Nephron (organoid): ENCODE data around the gene CERS3.

Source experiments
- H3K27ac Mint-ChIP-seq, 3 experiments: 2 replicates each; pipeline ENCODE4 v1.8.0; 2020; ENCODE audit warnings: mixed read lengths in 3 of 3, mild to moderate bottlenecking in 2 of 3, moderate library complexity in 1 of 3
- H3K27me3 Mint-ChIP-seq: 2 replicates; pipeline ENCODE4 v1.8.0; 2021; ENCODE audit warnings: low read depth, mild to moderate bottlenecking, moderate library complexity, mixed read lengths
- H3K36me3 Mint-ChIP-seq: 2 replicates; pipeline ENCODE4 v1.8.0; 2020; ENCODE audit warnings: low read depth, mixed read lengths
- H3K4me1 Mint-ChIP-seq: 2 replicates; pipeline ENCODE4 v1.8.0; 2020; ENCODE audit warnings: mixed read lengths
- H3K4me3 Mint-ChIP-seq, 3 experiments: 2 replicates each; pipeline ENCODE4 v1.8.0; 2020; ENCODE audit warnings: mild to moderate bottlenecking in 3 of 3, mixed read lengths in 3 of 3, moderate library complexity in 2 of 3
- H3K9me3 Mint-ChIP-seq: 2 replicates; pipeline ENCODE4 v1.8.0; 2020; ENCODE audit warnings: mixed read lengths
- TF ChIP-seq, protein P1 (sequence below), 3 experiments: fragments of 200-600 bp; sonication (generic); IDR thresholded peaks; one replicate each; pipeline ENCODE4 v1.5.0; 2021; ENCODE audit warnings: antibody characterized with exemption in 3 of 3; ENCODE audit not compliant: unreplicated experiment in 3 of 3

The CERS3 gene

DNA sequence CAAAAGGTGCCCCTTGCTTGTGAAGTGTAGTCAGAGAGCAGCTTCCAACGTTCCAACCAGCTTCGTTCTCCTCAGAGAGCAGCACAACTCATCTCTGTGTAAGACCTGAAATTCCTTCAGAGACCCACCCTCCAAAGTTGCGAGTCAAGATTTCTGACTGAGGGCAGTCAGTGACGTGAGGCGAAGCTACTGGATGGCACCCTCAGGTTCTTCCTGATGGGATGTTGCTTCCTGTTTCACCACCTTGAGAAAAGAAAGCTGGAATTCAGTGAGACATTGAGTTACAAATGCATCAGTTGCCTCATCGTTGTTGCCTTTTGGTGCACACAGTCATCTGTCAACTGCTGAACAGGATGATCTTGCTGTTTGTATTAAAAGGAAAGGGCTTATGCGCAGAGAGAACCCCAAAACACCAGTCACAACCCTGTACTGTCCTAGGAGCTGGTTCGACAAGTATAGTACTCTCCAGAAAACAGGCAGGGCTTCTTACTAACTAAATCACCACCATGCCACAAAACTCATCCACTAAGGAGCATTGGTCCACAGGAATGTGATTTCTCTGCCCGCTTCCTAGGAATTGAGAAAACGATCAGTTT, at the start of gene CERS3:
CERS3 (minus strand) TSS at position 118 of the 596 bp plus-strand sequence. CDS start 27,101 bp downstream, outside the sequence.
- peaks cover 30% of the 10 kb centered on the region for H3K27me3 Mint-ChIP-seq
- no peaks in the 10 kb centered on the region for H3K36me3 Mint-ChIP-seq
- H3K9me3 Mint-ChIP-seq = no peaks in the 10 kb centered on the region
- no peak within 1 kb of the TSS for H3K4me3 Mint-ChIP-seq
- TF ChIP-seq, protein P1, sequence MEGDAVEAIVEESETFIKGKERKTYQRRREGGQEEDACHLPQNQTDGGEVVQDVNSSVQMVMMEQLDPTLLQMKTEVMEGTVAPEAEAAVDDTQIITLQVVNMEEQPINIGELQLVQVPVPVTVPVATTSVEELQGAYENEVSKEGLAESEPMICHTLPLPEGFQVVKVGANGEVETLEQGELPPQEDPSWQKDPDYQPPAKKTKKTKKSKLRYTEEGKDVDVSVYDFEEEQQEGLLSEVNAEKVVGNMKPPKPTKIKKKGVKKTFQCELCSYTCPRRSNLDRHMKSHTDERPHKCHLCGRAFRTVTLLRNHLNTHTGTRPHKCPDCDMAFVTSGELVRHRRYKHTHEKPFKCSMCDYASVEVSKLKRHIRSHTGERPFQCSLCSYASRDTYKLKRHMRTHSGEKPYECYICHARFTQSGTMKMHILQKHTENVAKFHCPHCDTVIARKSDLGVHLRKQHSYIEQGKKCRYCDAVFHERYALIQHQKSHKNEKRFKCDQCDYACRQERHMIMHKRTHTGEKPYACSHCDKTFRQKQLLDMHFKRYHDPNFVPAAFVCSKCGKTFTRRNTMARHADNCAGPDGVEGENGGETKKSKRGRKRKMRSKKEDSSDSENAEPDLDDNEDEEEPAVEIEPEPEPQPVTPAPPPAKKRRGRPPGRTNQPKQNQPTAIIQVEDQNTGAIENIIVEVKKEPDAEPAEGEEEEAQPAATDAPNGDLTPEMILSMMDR (IDR thresholded peaks at IDR 0.05; ENCODE audit: unreplicated experiment in 3 of 3) = no peak
- peaks cover 20% of the 10 kb centered on the region for H3K4me1 Mint-ChIP-seq
- H3K27ac Mint-ChIP-seq = peak within 1 kb of the TSS in 1 of 3 experiments; percentile 35

DNA sequence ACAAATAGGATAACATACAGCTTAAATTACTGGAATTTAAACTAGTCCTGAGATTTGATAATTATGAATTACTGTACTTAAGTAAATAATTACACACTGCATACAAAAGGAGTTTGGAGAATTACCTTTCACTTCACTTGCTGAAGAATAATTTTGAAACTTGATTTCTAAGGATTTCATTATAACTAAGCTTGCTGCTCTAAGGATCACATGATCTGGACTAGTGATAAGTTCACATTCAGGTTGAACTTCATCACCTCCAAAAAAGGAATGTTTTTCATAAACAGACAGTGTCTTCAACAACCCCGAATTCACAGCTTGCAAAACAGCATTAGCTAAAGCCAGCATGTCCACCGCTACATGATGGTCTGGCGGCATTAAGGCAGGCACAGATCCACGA, 44.8 kb upstream of the CERS3 start:
- H3K4me1 Mint-ChIP-seq = no peaks in the 10 kb centered on the region
- TF ChIP-seq, protein P1 (IDR thresholded peaks at IDR 0.05; ENCODE audit: unreplicated experiment in 3 of 3) = no peak
- H3K9me3 Mint-ChIP-seq = peaks cover 2% of the 10 kb centered on the region
- H3K27ac Mint-ChIP-seq = no peak overlapping the region
- peaks cover 41% of the 10 kb centered on the region for H3K36me3 Mint-ChIP-seq
- no peaks in the 10 kb centered on the region for H3K27me3 Mint-ChIP-seq
- no peak overlapping the region for H3K4me3 Mint-ChIP-seq

DNA sequence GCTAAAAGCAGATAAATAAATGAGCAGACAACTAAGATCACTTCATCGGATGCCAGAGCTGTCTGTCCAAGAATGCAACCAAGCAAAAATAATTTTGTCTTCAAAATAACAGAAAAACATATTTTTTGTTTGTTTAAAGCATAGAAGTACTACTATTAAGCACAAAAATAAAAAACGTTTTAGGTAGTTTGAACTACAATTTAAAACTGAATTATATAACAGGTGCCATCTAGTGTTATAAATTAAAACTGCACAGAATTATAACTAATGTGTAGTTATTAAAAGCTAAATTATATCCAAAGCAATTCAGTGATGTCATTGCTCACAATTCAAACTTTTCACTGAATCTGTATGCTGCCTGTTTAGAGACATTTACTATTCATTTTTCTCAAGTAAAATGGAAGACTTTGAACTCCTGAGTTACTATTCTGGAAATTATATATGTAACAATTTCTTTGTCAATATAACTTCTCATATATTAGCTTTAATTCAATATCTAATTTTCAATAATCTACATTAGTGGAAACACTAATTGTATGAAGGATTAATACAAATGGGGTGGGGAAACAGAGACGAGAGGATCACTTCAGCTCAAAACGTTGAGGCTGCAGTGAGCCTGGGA, 43.7 kb upstream of the CERS3 start:
- TF ChIP-seq, protein P1 (IDR thresholded peaks at IDR 0.05; ENCODE audit: unreplicated experiment in 3 of 3) = peak; percentile 40 to 63 (median 52)
- peaks cover 39% of the 10 kb centered on the region for H3K36me3 Mint-ChIP-seq
- H3K9me3 Mint-ChIP-seq = peaks cover 2% of the 10 kb centered on the region
- H3K27me3 Mint-ChIP-seq = no peaks in the 10 kb centered on the region
- no peak overlapping the region for H3K27ac Mint-ChIP-seq
- no peaks in the 10 kb centered on the region for H3K4me1 Mint-ChIP-seq
- no peak overlapping the region for H3K4me3 Mint-ChIP-seq

DNA sequence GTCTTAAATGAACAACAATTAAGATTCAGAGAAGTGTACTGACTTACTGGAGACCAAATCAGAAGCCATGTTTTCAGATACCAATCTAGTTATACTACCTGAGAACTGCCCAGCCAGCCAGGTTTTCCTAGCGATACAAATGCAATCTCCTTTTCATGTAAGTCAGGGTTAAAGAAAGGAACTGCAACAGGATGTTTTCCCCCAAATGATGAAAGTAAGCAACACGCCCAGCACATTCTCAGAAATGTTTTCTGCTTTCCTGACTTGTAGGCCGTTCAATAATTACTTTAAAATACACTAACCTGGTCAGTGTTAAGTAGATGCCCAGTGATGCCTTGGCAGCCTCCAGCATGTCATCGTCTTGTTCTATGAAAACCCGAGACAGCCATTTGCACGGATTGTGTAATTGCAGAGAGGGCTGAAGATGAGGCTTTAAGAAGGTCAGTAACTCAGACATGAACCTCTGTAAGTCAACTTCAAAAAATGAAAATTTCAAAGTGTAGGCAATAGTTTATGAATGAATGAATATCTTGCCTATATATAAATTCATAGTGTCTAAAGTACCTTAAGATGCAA, 42.9 kb upstream of the CERS3 start:
- H3K4me3 Mint-ChIP-seq = no peak overlapping the region
- peaks cover 33% of the 10 kb centered on the region for H3K36me3 Mint-ChIP-seq
- H3K4me1 Mint-ChIP-seq = no peaks in the 10 kb centered on the region
- H3K27ac Mint-ChIP-seq = no peak overlapping the region
- TF ChIP-seq, protein P1 (IDR thresholded peaks at IDR 0.05; ENCODE audit: unreplicated experiment in 3 of 3) = no peak
- H3K27me3 Mint-ChIP-seq = no peaks in the 10 kb centered on the region
- H3K9me3 Mint-ChIP-seq = peaks cover 2% of the 10 kb centered on the region

DNA sequence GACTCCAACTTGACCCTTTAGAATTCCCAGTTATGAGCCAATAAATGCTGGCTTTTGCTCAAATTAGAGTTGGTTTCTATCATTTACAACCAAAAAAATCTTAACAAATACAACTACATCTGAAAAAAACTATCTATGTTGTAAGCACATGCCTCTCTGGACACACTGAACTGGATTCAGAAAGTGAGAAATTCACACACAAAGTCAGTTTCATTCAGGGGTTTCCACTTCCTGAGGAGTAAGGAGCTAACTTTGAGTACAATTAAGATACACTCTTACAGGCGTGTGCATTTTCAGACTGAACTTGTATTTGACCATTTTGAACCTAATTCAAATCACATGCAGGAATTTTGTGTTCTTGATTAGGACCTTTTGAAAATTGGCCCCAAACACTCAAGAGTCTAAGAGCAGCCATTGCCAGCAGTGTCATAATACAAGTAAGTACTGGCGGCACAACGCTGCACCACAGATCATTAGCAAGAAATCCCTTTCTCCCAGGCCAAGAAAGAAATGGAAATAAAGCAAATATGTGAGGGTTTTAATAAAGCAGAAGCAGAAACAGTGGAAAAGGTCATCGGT, 42.1 kb upstream of the CERS3 start:
- TF ChIP-seq, protein P1 (IDR thresholded peaks at IDR 0.05; ENCODE audit: unreplicated experiment in 3 of 3) = no peak
- no peak overlapping the region for H3K27ac Mint-ChIP-seq
- no peaks in the 10 kb centered on the region for H3K9me3 Mint-ChIP-seq
- H3K4me3 Mint-ChIP-seq = no peak overlapping the region
- H3K36me3 Mint-ChIP-seq = peaks cover 24% of the 10 kb centered on the region
- no peaks in the 10 kb centered on the region for H3K4me1 Mint-ChIP-seq
- H3K27me3 Mint-ChIP-seq = no peaks in the 10 kb centered on the region
